Mesothelial cell of epicardium (in vitro differentiated cells): ENCODE measurements around the gene PAWR. TPM values are rescaled to one million over a fixed set of nuclear protein-coding genes. Genes with fewer than 3 reads are reported as not detected.

Source experiments
- DNase-seq, 2 experiments: peaks; one replicate each; pipeline ENCODE4 v3.0.0; 2021; ENCODE audit warnings: low spot score in 2 of 2; ENCODE audit not compliant: unreplicated experiment in 2 of 2
- H3K27ac Mint-ChIP-seq: 2 replicates; pipeline ENCODE4 v1.8.0; 2021; ENCODE audit warnings: mixed read lengths
- H3K27me3 Mint-ChIP-seq: 2 replicates; pipeline ENCODE4 v1.8.0; 2021; ENCODE audit warnings: low read depth, mixed read lengths
- H3K36me3 Mint-ChIP-seq: 2 replicates; pipeline ENCODE4 v1.8.0; 2021; ENCODE audit warnings: mixed read lengths
- H3K4me1 Mint-ChIP-seq: 2 replicates; pipeline ENCODE4 v1.8.0; 2021; ENCODE audit warnings: mixed read lengths
- H3K4me3 Mint-ChIP-seq: 2 replicates; pipeline ENCODE4 v1.8.0; 2021; ENCODE audit warnings: mild to moderate bottlenecking, moderate library complexity, mixed read lengths
- H3K9me3 Mint-ChIP-seq: 2 replicates; pipeline ENCODE4 v1.8.0; 2021; ENCODE audit warnings: mixed read lengths
- CTCF ChIP-seq: fragments of 200-600 bp; sonication (generic); IDR thresholded peaks from one replicate; pipeline ENCODE4 v1.5.0; 2021; ENCODE audit warnings: antibody characterized with exemption; ENCODE audit not compliant: unreplicated experiment
- total RNA-seq: library from RNA; stranded (reverse); gene quantifications from 3 replicates; pipeline ENCODE4 v1.2.1, GENCODE V29; 2021

Gene PAWR
- 205 to 229 TPM (median 211 TPM) in 3 replicates for total RNA-seq

DNA sequence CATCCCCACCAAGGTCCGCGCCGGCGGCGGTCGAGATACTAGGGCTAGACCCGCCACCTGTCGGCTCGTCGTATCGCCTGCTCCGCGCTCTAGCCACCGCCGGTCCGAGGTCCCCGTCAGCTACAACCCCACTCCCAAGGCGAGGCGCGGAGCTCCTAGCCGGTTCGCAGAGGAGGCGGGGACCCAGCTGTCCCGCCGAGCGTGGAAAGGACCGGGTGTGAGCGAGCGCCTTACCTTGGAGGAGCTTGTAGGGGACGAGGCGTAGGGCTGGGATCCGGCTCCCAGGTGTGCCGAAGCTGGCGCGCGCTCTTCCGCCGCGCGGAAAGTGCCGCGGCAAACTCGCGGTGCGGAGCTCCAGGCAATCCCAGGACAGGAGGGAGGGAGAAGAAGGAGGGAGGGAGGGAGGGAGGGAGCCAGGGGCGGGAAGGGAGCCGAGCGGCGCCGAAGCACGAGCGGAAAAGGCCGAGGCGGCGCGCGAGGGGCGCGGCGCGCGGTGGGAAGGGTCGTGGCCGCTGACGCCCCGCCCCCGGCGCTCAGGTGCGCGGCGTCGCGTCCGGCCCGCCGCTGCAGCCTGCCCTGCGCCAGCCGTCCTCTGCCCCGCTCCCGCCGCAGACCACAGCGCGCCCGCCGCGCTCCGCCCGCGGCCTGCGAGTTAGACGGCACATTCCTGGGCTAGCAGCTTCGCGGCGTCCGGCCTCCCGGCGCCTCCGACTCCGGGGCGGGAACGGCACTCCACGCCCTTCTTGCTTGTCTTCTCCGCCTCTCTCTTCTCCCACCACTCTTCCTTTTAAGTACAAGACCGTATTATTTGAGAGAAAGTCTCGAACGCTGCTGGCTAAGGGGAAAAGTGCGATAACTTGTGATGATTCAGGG lies at the start of gene PAWR:
TSS of gene PAWR (minus strand) at position 327 of the 873 bp plus-strand sequence. CDS start 720 bp downstream, outside the sequence.
- Mint-ChIP-seq H3K36me3 (no peaks in the 10 kb centered on the region), H3K4me1 (peaks cover 50% of the 10 kb centered on the region), H3K27ac (peak within 1 kb of the TSS; percentile 98), H3K9me3 (peaks cover 1% of the 10 kb centered on the region), H3K4me3 (peak within 1 kb of the TSS; percentile 90), H3K27me3 (no peaks in the 10 kb centered on the region)
- peak; percentile 57 to 82 for DNase-seq
- no peak for TF ChIP-seq CTCF

DNA sequence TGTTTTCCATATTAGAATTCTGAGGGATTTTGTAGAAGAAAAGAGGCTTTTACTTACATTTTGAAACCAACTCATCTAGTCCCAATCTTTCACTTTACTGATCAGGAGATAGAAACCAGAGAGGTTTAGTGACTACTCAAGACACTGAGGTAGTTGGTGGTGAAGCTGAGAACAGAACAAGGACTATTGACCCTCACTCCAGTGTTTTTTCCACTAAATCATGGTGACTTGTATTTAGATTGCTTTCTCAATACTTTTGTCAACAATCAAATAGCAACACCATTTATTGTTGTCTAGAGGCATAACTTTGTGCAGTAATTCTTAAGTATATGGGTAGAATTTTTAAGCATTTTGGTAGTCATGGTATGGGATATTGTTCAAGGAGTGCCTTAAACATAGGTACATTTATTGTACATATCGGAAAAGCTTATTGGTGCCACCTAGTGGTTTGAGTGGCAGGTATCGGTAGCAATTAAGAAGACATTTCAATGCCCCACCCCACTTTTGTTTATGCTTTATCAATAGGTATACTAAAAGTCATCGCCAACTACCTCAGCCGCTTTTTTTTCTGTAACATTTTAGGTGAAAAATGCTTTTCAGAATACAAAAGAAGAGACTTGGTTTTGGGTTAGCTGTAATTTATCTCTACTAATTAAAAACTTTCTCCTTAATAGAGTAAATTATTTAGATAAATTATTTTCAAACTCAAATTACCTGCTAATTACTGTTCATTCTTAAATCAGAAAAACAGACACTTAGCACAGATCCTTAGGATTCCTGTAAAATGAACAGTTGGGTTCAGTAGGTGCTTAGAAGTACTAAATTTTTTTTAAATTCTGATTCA lies 47.3 kb upstream of the PAWR start:
- H3K27ac Mint-ChIP-seq: no peak overlapping the region
- H3K27me3 Mint-ChIP-seq: no peaks in the 10 kb centered on the region
- DNase-seq: no peak
- peak; percentile 70 for TF ChIP-seq CTCF
- no peak overlapping the region for H3K4me3 Mint-ChIP-seq
- peaks cover 11% of the 10 kb centered on the region for H3K9me3 Mint-ChIP-seq
- H3K36me3 Mint-ChIP-seq: no peaks in the 10 kb centered on the region
- H3K4me1 Mint-ChIP-seq: peaks cover 3% of the 10 kb centered on the region

DNA sequence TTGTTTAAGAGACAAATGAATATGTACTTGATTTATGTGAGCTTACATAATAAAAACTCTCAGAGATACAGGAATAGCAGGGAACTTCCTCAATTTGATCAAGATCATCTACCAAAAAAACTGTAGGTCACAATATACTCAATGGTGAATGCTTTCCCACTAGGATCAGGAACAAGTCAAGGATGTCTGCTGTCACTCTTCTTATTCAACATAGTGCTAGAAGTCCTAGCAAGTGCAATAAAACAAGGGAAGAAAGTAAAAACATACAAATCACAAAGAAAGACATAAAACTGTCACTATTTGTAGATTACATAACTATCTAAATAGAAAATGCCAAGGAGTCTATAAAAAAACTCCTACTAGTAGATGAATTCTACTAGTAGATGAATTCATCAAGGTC lies 41.9 kb upstream of the PAWR start:
- Mint-ChIP-seq H3K36me3 (peaks cover 18% of the 10 kb centered on the region), H3K9me3 (peaks cover 43% of the 10 kb centered on the region), H3K4me1 (no peaks in the 10 kb centered on the region), H3K4me3 (no peak overlapping the region), H3K27ac (no peak overlapping the region), H3K27me3 (no peaks in the 10 kb centered on the region)
- no peak for TF ChIP-seq CTCF
- DNase-seq: no peak

- DNase-seq: no peak
- no peaks in the 10 kb centered on the region for H3K27me3 Mint-ChIP-seq
- no peak overlapping the region for H3K4me3 Mint-ChIP-seq
- peak overlapping the region; percentile 40 for H3K27ac Mint-ChIP-seq
- no peak for TF ChIP-seq CTCF
- no peaks in the 10 kb centered on the region for H3K4me1 Mint-ChIP-seq
- peaks cover 37% of the 10 kb centered on the region for H3K9me3 Mint-ChIP-seq
- H3K36me3 Mint-ChIP-seq: peaks cover 19% of the 10 kb centered on the region
Observed at GRCh38 chr12:79725987-79726386, 35.2 kb upstream of the PAWR start.

DNA sequence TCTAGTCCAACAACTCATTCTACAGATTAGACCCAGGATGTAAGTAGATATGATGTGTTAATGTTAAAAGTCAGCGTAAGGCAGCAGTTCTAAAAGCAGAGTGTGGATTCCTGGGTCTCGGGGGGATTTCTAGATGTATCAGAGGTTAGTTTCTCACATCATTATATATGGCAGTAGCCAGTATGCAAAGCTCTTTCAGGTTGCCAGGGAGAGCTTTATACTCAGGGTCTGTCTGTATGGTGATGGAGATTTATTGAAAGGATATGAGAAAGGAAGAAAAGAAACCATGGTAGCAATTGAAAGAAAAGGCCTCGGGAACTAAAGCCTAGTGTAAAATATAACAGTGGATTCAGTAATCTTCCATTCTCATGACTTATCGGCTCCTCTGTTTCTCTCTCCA lies 26.2 kb upstream of the PAWR start:
- no peak for DNase-seq
- Mint-ChIP-seq H3K4me3 (no peak overlapping the region), H3K27ac (no peak overlapping the region), H3K9me3 (peaks cover 4% of the 10 kb centered on the region), H3K4me1 (no peaks in the 10 kb centered on the region), H3K27me3 (no peaks in the 10 kb centered on the region), H3K36me3 (no peaks in the 10 kb centered on the region)
- TF ChIP-seq CTCF: no peak
